Measurements from ENCODE around the gene DRP2. TPM values are rescaled to one million over a fixed set of nuclear protein-coding genes. Genes with fewer than 3 reads are reported as not detected.

Gene DRP2
- total RNA-seq, 2 experiments from 2014 or later = 0.91 to 0.97 TPM

Other genes starting within 250 kb of the DRP2 start
- 10 to 100 TPM; 23.2 to 24.1 TPM for gene TRMT2B, start 167.7 kb upstream of the DRP2 start, total RNA-seq
- not detected for gene TMEM35A, start 140.9 kb upstream of the DRP2 start, total RNA-seq
- 10 to 100 TPM; 39.6 to 40.2 TPM for gene CENPI, start 121.6 kb upstream of the DRP2 start, total RNA-seq
- under 1 TPM in 1 of 2 experiments, not detected in 1; 0.13 TPM for gene TAF7L, start 71.5 kb downstream of the DRP2 start, total RNA-seq
- gene TIMM8A, start 129.0 kb downstream of the DRP2 start, total RNA-seq = 10 to 100 TPM; 15.9 to 17.1 TPM
- under 1 TPM in 1 of 2 experiments, not detected in 1; 0.23 TPM for gene BTK, start 166.4 kb downstream of the DRP2 start, total RNA-seq
- gene RPL36A, start 171.2 kb downstream of the DRP2 start, total RNA-seq = 100 to 1,000 TPM; 220 to 270 TPM
- 10 to 100 TPM; 34.7 to 38.4 TPM for gene GLA, start 188.1 kb downstream of the DRP2 start, total RNA-seq
- gene HNRNPH2, start 188.4 kb downstream of the DRP2 start, total RNA-seq = 10 to 100 TPM; 41.6 to 44.1 TPM